NOMO-1 (cell line): ENCODE data around the gene TSC2.
A peak's percentile ranks its signal among the peaks of the same experiment; 100 is the strongest.

Source experiments
- DNase-seq, 2 experiments: peaks; one replicate each; lab custom pipeline; 2025; ENCODE audit not compliant: unreplicated experiment in 2 of 2; lab: John Stamatoyannopoulos, UW

Gene TSC2

DNA sequence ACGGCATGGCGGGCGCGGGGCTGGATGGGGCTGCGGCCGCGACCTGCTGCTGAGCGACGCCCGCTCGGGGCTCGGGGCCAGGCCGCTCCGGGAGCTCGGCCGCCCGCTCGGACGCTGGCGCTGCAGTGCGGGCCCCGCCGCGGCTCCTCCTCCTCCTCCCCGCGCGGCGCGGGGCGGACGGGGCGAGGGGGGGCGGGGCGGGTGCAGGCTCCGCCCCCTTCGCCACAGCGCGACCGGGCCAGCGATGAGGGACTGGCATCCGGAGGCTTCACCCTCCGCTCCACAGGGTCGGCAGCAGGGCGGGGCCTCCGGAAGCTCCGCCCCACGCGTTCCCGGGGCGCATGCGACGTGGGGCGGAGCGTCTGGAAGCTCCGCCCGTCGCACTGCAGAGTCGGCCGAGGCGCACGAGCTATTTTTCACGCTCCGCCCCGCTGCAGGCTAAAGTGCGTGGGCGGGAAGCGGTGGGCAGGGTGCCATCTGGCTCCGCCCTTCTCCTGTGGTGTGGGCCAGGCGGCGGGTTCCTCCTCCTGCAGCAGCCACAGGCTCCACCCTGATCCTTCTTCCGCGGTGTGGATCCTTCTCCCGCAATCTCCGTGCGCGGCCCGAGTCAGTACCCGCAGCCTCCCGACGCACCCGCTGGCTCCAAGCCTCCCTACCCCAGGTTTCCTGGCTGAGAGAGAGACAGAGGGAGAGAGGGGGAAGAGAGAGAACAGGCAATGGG lies 88.1 kb downstream of the TSC2 start, which contains the start of gene PKD1:
Gene PKD1 (minus strand): TSS at position 129 of the 721 bp plus-strand sequence. CDS start 209 bp downstream, outside the sequence.
- DNase-seq: peak; percentile 85 to 86
